K562 (cell line): Measurements from ENCODE around the gene KLB. TPM values are rescaled to one million over a fixed set of nuclear protein-coding genes. Genes with fewer than 3 reads are reported as not detected.
A peak's percentile ranks its signal among the peaks of the same experiment; 100 is the strongest.

Experiments used
- AFF4 ChIP-seq: sonication (generic); formaldehyde crosslinking; IDR thresholded peaks from 2 replicates; pipeline ENCODE4 v1.8.0; 2023; ENCODE audit warnings: mild to moderate bottlenecking, missing genetic modification reagents
- ARID1B ChIP-seq: fragments of 450-650 bp; IDR thresholded peaks from 2 replicates; pipeline ENCODE4 v1.6.1; 2016; ENCODE audit warnings: antibody characterized with exemption, mild to moderate bottlenecking, inconsistent platforms
- CBFB ChIP-seq: sonication (generic); formaldehyde crosslinking; IDR thresholded peaks from 2 replicates; pipeline ENCODE4 v1.4.0; 2020; ENCODE audit warnings: mild to moderate bottlenecking, missing genetic modification reagents
- ELF2 ChIP-seq: fragments of 250-450 bp; sonication (Bioruptor Pico); IDR thresholded peaks from 2 replicates; pipeline ENCODE4 v1.5.0; 2021; ENCODE audit warnings: mild to moderate bottlenecking
- ERF ChIP-seq: fragments of 450-650 bp; formaldehyde crosslinking; IDR thresholded peaks from 2 replicates; pipeline ENCODE4 v1.4.0; 2020; ENCODE audit warnings: mild to moderate bottlenecking, mixed read lengths
- KLF6 ChIP-seq: fragments of 250-450 bp; sonication (Bioruptor Pico); IDR thresholded peaks from 2 replicates; pipeline ENCODE4 v1.4.0; 2020; ENCODE audit warnings: mild to moderate bottlenecking, moderate library complexity, borderline replicate concordance
- MYC ChIP-seq, 2 experiments: fragments of 250-450 bp in 1 of 2; sonication (Bioruptor Pico) in 1 of 2; IDR thresholded peaks; 2 replicates each; pipeline versions ENCODE4 v1.5.1 to v1.6.1; 2012 to 2021; ENCODE audit warnings: low read depth in 2 of 2, borderline replicate concordance in 1 of 2, improper control_type of control experiment in 1 of 2, low read length in 1 of 2, mild to moderate bottlenecking in 1 of 2, moderate library complexity in 1 of 2
- PCBP2 ChIP-seq: fragments of 200-400 bp; formaldehyde crosslinking; IDR thresholded peaks from 2 replicates; pipeline ENCODE4 v1.6.1; 2018; ENCODE audit warnings: low read length, low read depth, mild to moderate bottlenecking, moderate library complexity; ENCODE audit not compliant: poor library complexity, severe bottlenecking
- POLR2G ChIP-seq: fragments of 200-400 bp; formaldehyde crosslinking; IDR thresholded peaks from 2 replicates; pipeline ENCODE4 v1.6.1; 2017; ENCODE audit warnings: low read depth, mild to moderate bottlenecking, antibody characterized with exemption, low read length, moderate library complexity
- PREB ChIP-seq: sonication (generic); formaldehyde crosslinking; IDR thresholded peaks from 2 replicates; pipeline ENCODE4 v1.8.1; 2023; ENCODE audit warnings: mild to moderate bottlenecking, missing genetic modification reagents
- RBM39 ChIP-seq: fragments of 200-400 bp; formaldehyde crosslinking; optimal IDR thresholded peaks from 2 replicates; pipeline ENCODE3; 2018; ENCODE audit warnings: low read depth, low read length
- RHOXF2B ChIP-seq: fragments of 250-450 bp; sonication (Bioruptor Pico); conservative IDR thresholded peaks from 2 replicates; pipeline ENCODE4 v1.5.1; 2021
- SETDB1 ChIP-seq: IDR thresholded peaks from one replicate; pipeline ENCODE4 v1.6.1; 2012; ENCODE audit warnings: low read length, control low read depth, inconsistent platforms
- SMARCA5 ChIP-seq: fragments of 450-650 bp; IDR thresholded peaks from 2 replicates; pipeline ENCODE4 v1.6.1; 2016
- SMARCC2 ChIP-seq: fragments of 450-650 bp; IDR thresholded peaks from 2 replicates; pipeline ENCODE4 v1.6.1; 2017; ENCODE audit warnings: antibody characterized with exemption, moderate library complexity, mild to moderate bottlenecking, low read depth
- SP1 ChIP-seq: sonication (generic); formaldehyde crosslinking; IDR thresholded peaks from 2 replicates; pipeline ENCODE4 v1.8.1; 2022; ENCODE audit warnings: mild to moderate bottlenecking, missing genetic modification reagents
- ZNF146 ChIP-seq: IDR thresholded peaks from one replicate; pipeline ENCODE4 v1.6.1; 2018; ENCODE audit warnings: missing compliant biosample characterization; ENCODE audit not compliant: unreplicated experiment
- ZNF551 ChIP-seq: fragments of 250-450 bp; sonication (Bioruptor Pico); IDR thresholded peaks from 2 replicates; pipeline ENCODE4 v1.5.0; 2021; ENCODE audit warnings: mild to moderate bottlenecking, moderate library complexity
- ZNF584 ChIP-seq: fragments of 200-800 bp; sonication (Bioruptor generic); IDR thresholded peaks from 2 replicates; pipeline ENCODE4 v1.6.1; 2016; ENCODE audit warnings: low read depth, mild to moderate bottlenecking, missing genetic modification characterization, missing compliant biosample characterization
- ZNF830 ChIP-seq: fragments of 250-450 bp; sonication (Bioruptor Pico); IDR thresholded peaks from 2 replicates; pipeline ENCODE4 v1.5.0; 2021; ENCODE audit warnings: mild to moderate bottlenecking
- polyA plus RNA-seq, 8 experiments: library from polyadenylated mRNA; depleted of rRNA in 4 of 8; stranded (reverse) in 5 of 8; unstranded in 3 of 8; fragments of >200 nt; fragmentation: Nextera tagmentation in 2 of 8; fragmentation: Illumina TruSeq in 1 of 8; extraction: Ambion mirVana in 2 of 8; extraction: Trizol in 1 of 8; gene quantifications; 2 replicates each; pipeline versions ENCODE4 v1.2.1 to v1.2.3, GENCODE V29; 2011 to 2014; ENCODE audit warnings: inconsistent platforms in 1 of 8, missing spikeins in 1 of 8
- total RNA-seq, 7 experiments: library from RNA; depleted of rRNA in 6 of 7; stranded (reverse); fragments of >200 nt in 6 of 7; fragmentation: Illumina TruSeq in 2 of 7; extraction: Trizol in 2 of 7; gene quantifications; 2 replicates each; pipeline versions ENCODE4 v1.2.1 to v1.2.3, GENCODE V29; 2011 to 2021; ENCODE audit warnings: low replicate concordance in 1 of 7
- TF ChIP-seq, protein P1 (sequence below), 2 experiments: fragments of 450-650 bp; conservative IDR thresholded peaks; 2 replicates each; pipeline ENCODE4 v1.6.1; 2017; ENCODE audit warnings: mild to moderate bottlenecking in 2 of 2, moderate library complexity in 2 of 2

Gene KLB
- total and polyA plus RNA-seq, 9 of the 15 experiments (the other 6 are each of a cell fraction or from before 2014, with no cell fraction given), result 0.04 to 0.13 TPM; not detected in 7

GRCh38 chr4:39365830-39366771 lies 40.6 kb upstream of the KLB start, which contains the start of gene RFC1 (continued):
- TF ChIP-seq SMARCC2, result no peak
- peak; percentile 99 for TF ChIP-seq AFF4 (CRISPR knock-in tag)
- TF ChIP-seq KLF6 (CRISPR knock-in tag), result peak; percentile 68
- no peak for TF ChIP-seq SETDB1
- TF ChIP-seq ZNF584 (CRISPR knock-in tag), result peak; percentile 48; the same call in 1 of the 2 replicates
- no peak for TF ChIP-seq ZNF830 (CRISPR knock-in tag)
- peak; percentile 48; the same call in 1 of the 2 replicates for TF ChIP-seq ARID1B
- peak; percentile 85; the same call in 1 of the 2 replicates for TF ChIP-seq PREB (CRISPR knock-in tag)
- TF ChIP-seq ERF (CRISPR knock-in tag), result peak; percentile 81; the same call in 1 of the 2 replicates
- TF ChIP-seq, protein P1, sequence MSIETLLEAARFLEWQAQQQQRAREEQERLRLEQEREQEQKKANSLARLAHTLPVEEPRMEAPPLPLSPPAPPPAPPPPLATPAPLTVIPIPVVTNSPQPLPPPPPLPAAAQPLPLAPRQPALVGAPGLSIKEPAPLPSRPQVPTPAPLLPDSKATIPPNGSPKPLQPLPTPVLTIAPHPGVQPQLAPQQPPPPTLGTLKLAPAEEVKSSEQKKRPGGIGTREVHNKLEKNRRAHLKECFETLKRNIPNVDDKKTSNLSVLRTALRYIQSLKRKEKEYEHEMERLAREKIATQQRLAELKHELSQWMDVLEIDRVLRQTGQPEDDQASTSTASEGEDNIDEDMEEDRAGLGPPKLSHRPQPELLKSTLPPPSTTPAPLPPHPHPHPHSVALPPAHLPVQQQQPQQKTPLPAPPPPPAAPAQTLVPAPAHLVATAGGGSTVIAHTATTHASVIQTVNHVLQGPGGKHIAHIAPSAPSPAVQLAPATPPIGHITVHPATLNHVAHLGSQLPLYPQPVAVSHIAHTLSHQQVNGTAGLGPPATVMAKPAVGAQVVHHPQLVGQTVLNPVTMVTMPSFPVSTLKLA (conservative IDR thresholded peaks at IDR 0.05), result peak; percentile 68 to 84
- peak; percentile 97 for TF ChIP-seq POLR2G
- no peak for TF ChIP-seq SMARCA5
- TF ChIP-seq ZNF146 (CRISPR knock-in tag), result no peak
- no peak for TF ChIP-seq PCBP2
- TF ChIP-seq MYC (IDR thresholded peaks at IDR 0.05; ENCODE audit: low read depth, low read length), result peak; percentile 88
- peak; percentile 70; the same call in 1 of the 2 replicates for TF ChIP-seq MYC (CRISPR knock-in tag; IDR thresholded peaks at IDR 0.05; ENCODE audit: borderline replicate concordance, low read depth)
- no peak for TF ChIP-seq RHOXF2B (CRISPR knock-in tag)
- peak; percentile 76 for TF ChIP-seq SP1 (CRISPR knock-in tag)
- TF ChIP-seq ZNF551 (CRISPR knock-in tag), result no peak
- peak; percentile 62; the same call in 1 of the 2 replicates for TF ChIP-seq ELF2 (CRISPR knock-in tag)
- no peak for TF ChIP-seq RBM39
- TF ChIP-seq CBFB (CRISPR knock-in tag), result peak; percentile 78; the same call in 1 of the 2 replicates
